ENCODE results near the gene JSRP1.
A peak's percentile ranks its signal among the peaks of the same experiment; 100 is the strongest.

JSRP1 gene

DNA sequence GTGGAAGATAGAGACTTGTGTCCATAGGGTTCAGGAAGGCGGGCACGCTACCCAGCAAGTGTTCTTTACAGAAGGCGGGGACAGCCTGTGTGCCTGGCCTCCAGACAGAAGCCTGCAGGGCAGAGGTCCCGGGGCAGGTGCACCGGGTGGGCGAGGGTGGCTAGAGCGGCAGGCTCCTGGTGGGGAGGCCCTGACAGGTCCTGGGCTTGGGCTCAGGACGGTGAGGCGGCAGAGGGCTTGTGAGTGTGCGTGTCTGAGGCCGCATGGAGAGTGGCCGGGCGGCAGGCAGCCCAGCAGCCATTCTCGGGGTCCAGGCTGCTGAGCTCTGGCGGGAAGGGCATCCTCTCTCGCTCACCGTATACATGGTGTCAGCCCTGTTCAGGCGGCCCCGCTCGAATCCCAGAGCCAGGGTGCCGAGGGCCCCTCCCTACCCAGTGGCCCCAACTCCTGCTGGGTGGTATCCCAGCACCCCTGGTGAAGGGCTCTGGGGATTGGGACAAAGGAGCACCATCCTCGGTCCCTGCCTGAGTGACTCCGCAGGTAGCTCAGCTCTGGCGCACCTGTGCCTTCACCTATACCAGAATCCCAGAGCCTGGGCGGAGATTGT is 10.1 kb downstream of the JSRP1 start:
- no peak for DNase-seq

DNA sequence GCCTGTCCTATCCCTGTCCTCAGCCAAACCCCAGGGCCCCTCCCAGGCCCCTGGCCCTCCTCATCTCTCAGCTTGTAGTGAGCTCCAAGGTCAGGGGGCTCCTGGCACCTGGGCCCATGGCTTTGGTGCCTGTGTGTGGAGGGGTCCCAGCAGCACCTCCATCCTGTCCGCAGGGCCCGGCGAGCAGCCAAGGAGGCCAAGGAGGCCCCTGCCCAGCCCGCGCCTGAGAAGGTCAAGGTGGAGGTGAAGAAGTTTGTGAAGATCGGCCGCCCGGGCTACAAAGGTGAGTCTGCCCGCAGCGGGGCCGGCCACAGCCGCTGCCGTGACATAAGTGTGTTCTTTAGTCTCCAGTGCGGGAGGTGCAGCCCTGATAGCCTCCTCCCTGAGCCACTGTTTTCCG is 10.9 kb downstream of the JSRP1 start:
- no peak for DNase-seq

- no peak for DNase-seq
Measured at GRCh38 chr19:2244486-2244885, 11.7 kb downstream of the JSRP1 start.

GRCh38 chr19:2244125-2244411 is 12.1 kb downstream of the JSRP1 start:
- DNase-seq: no peak

- DNase-seq: no peak
Measured at GRCh38 chr19:2243274-2244124, 12.7 kb downstream of the JSRP1 start.

DNA sequence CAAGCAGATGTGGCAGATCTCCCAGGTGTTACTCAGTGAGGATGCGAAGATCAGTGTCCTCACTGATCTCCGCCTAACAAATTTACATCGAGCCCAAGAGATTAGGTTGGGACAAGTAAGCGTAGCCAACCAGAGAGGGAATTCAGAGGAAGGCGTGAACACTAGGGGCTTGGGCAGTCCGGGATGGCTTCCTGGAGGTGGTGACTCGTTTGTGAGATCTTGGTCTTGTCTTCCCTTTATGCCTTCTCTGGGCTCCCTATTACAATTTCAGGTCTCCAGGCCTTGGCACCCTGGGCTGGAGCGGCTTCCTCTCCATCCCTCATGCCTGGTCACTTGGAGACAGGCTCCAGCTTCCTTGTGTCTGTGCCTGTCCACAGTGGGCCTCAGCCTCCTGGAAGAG is 13.4 kb downstream of the JSRP1 start:
- DNase-seq: no peak

DNA sequence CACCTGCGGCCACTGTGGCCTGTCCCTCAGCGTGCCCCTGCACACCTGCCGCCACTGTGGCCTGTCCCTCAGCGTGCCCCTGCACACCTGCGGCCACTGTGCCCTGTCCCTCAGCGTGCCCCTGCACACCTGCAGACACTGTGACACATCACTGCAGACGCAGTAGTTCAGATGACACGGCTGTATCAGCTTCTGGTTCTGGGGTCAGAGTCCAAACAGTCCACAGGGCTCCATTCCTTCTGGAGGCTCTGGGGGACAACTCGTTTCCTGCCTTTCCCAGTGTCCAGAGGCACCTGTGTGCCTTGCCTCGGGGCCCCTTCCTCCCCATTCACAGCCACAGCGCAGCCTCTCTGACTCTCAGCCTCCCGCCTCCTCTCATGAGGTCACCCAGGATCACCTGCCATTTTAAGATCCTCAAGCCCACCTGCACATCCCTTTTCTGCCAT is 14.1 kb downstream of the JSRP1 start:
- DNase-seq: no peak

- no peak for DNase-seq
Measured at GRCh38 chr19:2240881-2241760, 15.1 kb downstream of the JSRP1 start.

DNA sequence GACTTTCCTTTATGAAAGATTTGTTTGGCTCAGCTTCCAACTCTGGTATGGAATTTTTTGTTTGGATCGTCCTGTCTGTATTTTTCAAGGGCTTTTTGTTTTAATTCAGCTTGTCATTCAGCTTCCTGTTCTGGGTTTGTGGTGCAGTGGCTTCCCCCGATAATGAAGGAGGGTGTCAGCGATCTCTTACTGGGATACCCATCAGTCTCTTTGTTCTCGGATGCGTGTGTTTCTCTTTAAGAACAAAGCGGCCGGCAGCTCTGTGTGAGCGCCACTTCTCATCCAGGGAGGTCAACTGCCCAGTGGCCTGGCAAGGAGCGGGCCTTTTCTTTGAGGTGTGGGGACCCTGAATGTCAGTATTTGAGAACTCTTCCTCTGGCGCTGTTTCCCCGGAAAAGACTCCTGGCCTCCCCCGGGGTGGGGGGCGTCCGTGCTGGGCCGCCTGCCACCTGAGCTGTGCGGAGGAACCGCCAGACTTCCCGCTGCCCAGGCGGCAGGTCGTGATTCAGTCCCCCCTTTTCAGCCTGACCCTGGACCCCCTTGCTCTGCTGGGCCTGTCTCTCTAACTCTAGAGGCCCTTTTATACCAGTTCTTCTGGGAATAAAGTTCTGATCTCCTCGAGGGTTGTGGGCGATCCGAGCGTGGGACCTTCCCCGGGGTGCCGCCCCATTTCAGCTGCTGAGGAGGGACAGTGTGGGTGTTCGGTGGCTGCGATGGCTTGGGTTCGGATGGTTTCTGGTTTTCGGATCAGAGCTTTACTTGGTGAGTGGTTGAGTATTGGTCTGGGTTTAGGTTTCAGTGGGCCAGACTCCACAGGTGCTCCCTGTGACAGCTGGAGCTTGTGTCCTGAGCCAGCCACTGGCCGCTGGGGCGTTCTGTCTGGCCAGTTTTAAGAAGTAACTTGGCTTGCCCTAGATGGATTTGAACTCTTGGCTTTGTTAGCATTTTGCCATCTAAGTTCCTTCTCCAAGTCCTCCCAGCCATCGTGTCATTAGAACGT is 16.1 kb downstream of the JSRP1 start:
- peak; percentile 70 for DNase-seq

- DNase-seq: peak; percentile 38
Measured at GRCh38 chr19:2239173-2239572, 17.0 kb downstream of the JSRP1 start.

DNA sequence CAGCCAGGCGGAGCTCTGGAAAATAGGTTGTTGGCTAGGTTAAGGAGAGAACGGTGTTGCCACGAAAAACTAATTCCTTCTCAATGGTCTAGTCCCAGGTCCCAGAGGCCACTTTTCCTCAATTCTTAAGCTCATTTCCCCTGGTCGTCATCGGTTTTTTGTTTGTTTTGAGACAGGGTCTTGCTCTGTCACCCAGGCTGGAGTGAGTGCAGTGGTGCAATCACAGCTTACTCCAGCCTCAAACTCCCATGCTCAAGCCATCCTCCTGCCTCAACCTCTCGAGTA is 18.4 kb downstream of the JSRP1 start:
- no peak for DNase-seq

DNA sequence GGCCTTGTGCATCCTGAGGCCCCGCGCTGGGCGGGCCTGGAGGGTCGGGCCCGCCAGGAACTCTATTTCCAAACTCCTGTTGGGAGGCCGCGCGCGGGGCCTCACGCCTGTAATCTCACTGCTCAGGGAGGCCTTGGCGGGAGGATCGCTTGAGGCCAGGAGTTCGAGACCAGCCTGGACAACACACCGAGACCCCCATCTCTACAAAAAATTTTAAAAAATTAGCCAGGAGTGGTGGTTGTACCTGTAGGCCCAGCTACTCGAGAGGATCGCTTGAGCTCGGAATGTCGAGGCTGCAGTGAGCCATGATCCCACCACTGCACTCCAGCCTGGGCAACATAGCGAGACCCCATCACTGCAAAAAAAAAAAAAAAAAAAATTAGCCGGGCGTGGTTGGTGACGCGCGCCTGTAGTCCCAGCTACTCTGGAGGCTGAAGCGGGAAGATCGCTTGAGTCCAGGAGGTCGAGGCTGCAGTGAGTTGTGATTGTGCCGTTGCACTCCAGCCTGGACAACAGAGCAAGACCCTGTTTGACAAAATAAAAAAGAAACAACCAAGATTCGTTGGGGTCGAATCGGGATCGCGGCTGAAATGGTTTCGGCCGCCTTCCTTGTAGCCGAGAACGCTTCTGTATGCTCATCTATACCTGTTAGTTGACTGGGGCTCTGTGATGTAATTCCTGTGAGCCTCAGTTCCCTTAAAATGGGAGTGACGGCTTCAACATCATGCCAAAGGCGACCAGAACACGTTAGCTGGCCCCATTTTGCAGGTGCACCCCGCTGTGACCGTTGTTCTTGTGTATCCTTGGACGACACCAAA is 19.0 kb downstream of the JSRP1 start:
- no peak for DNase-seq

DNA sequence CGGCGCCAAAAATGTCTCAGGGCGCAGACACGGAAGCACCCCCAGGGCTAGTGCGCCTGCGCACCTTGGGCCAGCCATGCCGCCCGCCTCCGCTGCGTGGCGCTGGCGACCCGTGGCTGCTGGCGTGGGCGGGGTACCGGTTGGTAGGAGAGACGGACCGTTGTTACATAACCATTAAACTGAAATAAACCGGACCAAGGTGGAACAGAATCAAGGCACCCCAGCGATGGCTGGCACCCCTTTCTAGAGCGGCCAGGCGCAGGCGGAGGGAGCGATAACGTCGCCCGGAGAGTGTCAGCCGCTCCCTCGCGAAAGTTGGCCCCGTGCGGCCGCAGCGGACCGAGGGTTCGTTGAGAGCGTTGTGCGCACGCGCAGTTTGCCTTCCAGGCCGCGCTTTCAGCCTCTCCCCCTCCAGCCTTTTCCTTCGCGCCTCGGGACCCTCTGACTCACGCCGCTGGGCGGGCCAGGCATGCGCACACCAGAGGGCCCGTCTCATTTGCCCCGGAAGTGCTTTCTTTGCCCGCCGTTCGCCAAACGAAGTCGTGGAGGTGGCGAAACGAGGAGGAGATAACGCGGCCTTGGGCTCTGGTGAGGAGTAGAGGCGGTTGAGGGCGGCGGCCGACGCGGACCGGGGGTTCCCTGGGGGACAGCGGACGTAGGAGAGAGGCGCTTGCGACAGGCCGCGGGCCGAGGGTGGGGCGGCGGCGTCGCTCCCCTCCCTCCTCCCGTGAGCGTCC is 19.7 kb downstream of the JSRP1 start, which contains the start of the genes PLEKHJ1 and SF3A2:
Gene PLEKHJ1 (minus strand): TSS at position 16 of the 737 bp plus-strand sequence. CDS start 81 bp downstream, outside the sequence.
Gene SF3A2 (plus strand): TSS at position 511 of the 737 bp plus-strand sequence. CDS start 6,595 bp downstream, outside the sequence.
- peak; percentile 96 for DNase-seq

GRCh38 chr19:2236064-2236313 is 20.2 kb downstream of the JSRP1 start:
- DNase-seq: no peak

- peak; percentile 9 for DNase-seq
Measured at GRCh38 chr19:2235381-2236063, 20.7 kb downstream of the JSRP1 start.

DNA sequence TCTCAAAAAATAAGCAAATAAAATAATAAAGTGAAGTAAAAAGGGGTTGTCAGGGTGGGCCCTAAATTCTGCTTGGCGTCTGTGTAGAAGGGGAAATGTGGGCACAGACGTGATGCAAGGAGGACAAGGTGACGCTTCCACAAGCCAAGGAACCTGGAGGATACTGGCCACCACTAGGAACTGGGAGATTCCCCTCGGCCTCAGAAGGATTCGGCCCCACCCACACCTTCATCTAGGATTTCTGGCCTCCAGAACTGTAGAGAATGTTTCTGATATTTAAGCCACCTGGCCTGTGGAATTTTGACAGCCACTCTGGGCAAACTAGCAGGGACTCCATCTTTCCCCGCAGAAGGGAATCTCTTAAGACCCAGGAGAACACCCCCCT is 21.2 kb downstream of the JSRP1 start:
- no peak for DNase-seq

GRCh38 chr19:2233601-2234280 is 22.5 kb downstream of the JSRP1 start:
- DNase-seq: no peak

GRCh38 chr19:2232286-2233151 is 23.7 kb downstream of the JSRP1 start:
- no peak for DNase-seq
